ENCODE results near the gene USP6NL. TPM values are rescaled to one million over a fixed set of nuclear protein-coding genes. Genes with fewer than 3 reads are reported as not detected.

USP6NL gene
- total RNA-seq, 1 donor from 2014 or later, result 13.3 TPM

DNA sequence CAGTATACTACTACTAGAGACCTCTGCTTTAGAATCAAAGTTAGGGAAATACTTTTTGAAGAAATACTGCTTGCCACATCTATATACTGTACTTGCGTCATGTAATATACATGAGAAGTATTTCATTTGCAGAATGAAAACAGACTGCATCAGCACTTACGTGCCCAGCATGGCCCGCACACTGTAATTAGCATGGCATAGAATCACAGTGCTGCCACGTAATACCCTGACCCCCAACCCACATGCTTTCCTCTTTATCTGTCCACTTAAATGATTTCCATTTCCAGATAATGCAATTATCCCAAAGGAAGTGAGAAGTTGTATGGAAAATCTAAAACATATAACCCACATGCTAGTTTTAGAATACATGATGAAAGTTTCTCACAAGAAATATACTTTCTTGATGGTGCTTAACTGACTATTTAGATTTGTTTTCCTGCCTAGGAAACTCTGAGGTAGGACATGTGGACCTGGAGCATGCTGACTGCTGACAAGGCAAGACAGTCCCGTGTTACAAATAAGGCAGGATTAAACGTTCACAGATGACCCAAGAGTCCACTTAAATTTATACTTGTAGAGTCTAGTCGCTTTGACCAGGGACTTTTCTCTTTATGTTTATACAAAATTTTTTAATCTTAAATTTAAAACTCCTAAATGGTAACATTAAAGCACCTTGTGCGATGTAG is 12.6 kb downstream of the USP6NL start:
- Mint-ChIP-seq H3K4me3 (ENCODE audit: unreplicated experiment) (no peak overlapping the region), H3K27ac (ENCODE audit: unreplicated experiment) (no peak overlapping the region), H3K36me3 (ENCODE audit: unreplicated experiment) (no peaks in the 10 kb centered on the region), H3K4me1 (ENCODE audit: low read depth, unreplicated experiment) (peaks cover 7% of the 10 kb centered on the region), H3K9me3 (ENCODE audit: unreplicated experiment) (no peaks in the 10 kb centered on the region), H3K27me3 (ENCODE audit: unreplicated experiment) (no peaks in the 10 kb centered on the region)
- DNase-seq, result no peak
- TF ChIP-seq, protein P1, sequence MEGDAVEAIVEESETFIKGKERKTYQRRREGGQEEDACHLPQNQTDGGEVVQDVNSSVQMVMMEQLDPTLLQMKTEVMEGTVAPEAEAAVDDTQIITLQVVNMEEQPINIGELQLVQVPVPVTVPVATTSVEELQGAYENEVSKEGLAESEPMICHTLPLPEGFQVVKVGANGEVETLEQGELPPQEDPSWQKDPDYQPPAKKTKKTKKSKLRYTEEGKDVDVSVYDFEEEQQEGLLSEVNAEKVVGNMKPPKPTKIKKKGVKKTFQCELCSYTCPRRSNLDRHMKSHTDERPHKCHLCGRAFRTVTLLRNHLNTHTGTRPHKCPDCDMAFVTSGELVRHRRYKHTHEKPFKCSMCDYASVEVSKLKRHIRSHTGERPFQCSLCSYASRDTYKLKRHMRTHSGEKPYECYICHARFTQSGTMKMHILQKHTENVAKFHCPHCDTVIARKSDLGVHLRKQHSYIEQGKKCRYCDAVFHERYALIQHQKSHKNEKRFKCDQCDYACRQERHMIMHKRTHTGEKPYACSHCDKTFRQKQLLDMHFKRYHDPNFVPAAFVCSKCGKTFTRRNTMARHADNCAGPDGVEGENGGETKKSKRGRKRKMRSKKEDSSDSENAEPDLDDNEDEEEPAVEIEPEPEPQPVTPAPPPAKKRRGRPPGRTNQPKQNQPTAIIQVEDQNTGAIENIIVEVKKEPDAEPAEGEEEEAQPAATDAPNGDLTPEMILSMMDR (IDR thresholded peaks at IDR 0.05; ENCODE audit: partially characterized antibody, unreplicated experiment), result no peak

DNA sequence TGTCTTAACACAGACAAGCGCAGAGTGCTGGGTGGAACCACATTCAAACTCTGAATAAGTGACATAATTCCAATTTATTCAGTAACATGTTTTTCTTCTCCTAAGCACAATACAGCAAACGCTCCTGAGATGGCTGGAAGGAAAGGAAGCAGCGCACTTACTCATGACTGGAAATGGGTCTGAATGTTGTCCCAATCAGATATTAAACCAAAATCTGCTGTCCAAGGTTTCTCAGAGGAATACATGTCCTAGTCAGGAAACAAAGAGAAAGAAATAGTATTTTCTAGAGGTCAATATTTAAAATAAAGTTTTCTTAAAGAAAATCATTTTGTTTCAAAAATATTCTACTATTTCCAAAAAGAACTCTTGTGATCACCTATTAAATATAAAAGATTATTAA is 14.0 kb downstream of the USP6NL start:
- DNase-seq, result no peak
- Mint-ChIP-seq H3K4me3 (ENCODE audit: unreplicated experiment) (no peak overlapping the region), H3K27me3 (ENCODE audit: unreplicated experiment) (no peaks in the 10 kb centered on the region), H3K27ac (ENCODE audit: unreplicated experiment) (no peak overlapping the region), H3K36me3 (ENCODE audit: unreplicated experiment) (no peaks in the 10 kb centered on the region), H3K4me1 (ENCODE audit: low read depth, unreplicated experiment) (peaks cover 4% of the 10 kb centered on the region), H3K9me3 (ENCODE audit: unreplicated experiment) (no peaks in the 10 kb centered on the region)
- TF ChIP-seq, protein P1 (IDR thresholded peaks at IDR 0.05; ENCODE audit: partially characterized antibody, unreplicated experiment), result no peak

DNA sequence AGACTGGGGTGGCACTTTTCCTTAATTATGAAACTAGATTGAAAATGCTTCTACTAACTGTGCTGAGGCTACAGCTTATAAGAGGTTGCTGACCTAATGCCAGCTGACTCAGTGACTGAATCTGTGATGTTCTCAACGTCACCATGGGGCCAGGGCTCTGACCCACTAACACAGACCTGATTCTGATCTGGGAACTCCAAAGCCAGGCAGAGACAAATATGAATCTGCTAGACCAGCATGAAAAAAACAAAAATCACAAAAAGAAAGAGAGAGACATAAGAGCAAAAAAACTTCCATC is 16.1 kb downstream of the USP6NL start:
- Mint-ChIP-seq H3K4me3 (ENCODE audit: unreplicated experiment) (no peak overlapping the region), H3K4me1 (ENCODE audit: low read depth, unreplicated experiment) (peaks cover 4% of the 10 kb centered on the region), H3K27ac (ENCODE audit: unreplicated experiment) (no peak overlapping the region), H3K36me3 (ENCODE audit: unreplicated experiment) (no peaks in the 10 kb centered on the region), H3K9me3 (ENCODE audit: unreplicated experiment) (no peaks in the 10 kb centered on the region), H3K27me3 (ENCODE audit: unreplicated experiment) (no peaks in the 10 kb centered on the region)
- TF ChIP-seq, protein P1 (IDR thresholded peaks at IDR 0.05; ENCODE audit: partially characterized antibody, unreplicated experiment), result no peak
- DNase-seq, result no peak

DNA sequence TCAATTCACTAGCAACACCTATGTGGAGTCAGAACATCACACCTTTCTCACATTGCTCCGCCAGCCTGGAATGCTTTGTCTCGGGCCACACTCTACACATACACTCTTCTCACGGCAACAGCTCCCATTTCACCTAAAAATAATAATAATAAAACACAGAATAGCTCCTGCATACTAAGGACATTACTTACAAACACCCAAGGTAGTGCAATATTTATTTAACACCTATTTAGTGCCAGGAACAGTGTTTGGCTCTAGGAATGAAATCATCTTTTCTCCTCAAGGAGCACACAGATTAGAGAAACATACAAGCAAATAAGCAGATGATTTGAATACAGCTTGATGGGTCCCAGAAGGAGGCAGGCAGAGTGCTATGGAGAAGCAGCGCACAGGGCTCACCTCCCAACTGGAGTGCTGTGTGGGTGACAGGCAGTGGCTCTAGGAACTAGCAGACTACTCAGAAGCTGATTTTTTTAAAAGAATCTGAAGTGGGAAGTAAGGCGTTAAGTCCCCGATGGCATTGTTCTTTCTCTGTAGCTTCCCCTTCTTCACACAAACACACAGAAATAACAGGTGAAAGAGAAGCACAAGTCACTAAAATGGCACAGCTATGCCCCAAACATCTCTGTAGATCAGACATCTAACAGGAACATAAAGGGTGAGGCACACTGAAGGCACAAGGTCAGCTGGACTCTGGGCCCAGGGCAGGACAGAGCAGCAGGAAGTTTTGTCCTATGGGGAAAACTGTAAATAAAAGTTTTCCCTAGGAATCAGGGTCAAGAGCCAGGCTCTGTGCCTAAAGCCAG is 16.7 kb downstream of the USP6NL start:
- Mint-ChIP-seq H3K9me3 (ENCODE audit: unreplicated experiment) (no peaks in the 10 kb centered on the region), H3K27me3 (ENCODE audit: unreplicated experiment) (no peaks in the 10 kb centered on the region), H3K27ac (ENCODE audit: unreplicated experiment) (no peak overlapping the region), H3K4me3 (ENCODE audit: unreplicated experiment) (no peak overlapping the region), H3K36me3 (ENCODE audit: unreplicated experiment) (no peaks in the 10 kb centered on the region), H3K4me1 (ENCODE audit: low read depth, unreplicated experiment) (peaks cover 4% of the 10 kb centered on the region)
- TF ChIP-seq, protein P1 (IDR thresholded peaks at IDR 0.05; ENCODE audit: partially characterized antibody, unreplicated experiment), result no peak
- no peak for DNase-seq

DNA sequence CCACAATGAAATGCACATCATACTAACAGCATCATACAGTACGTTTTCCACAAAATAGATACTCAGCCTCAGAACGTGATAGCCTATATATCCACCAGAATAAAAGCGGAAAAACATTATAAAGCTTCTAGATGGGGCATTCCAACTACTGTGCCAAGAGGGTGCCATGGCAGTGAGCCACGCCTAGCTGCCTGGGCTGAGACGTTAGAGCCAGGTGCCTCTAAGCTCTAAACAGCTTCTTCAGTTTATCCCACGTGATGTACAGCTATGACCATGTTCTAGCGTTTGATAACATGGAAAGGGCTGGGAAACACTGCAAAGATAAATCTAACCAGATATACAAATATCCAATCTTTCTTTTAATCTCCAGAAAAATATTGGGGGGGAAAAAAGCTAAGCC is 17.8 kb downstream of the USP6NL start:
- Mint-ChIP-seq H3K36me3 (ENCODE audit: unreplicated experiment) (no peaks in the 10 kb centered on the region), H3K4me3 (ENCODE audit: unreplicated experiment) (no peak overlapping the region), H3K9me3 (ENCODE audit: unreplicated experiment) (no peaks in the 10 kb centered on the region), H3K4me1 (ENCODE audit: low read depth, unreplicated experiment) (peaks cover 3% of the 10 kb centered on the region), H3K27me3 (ENCODE audit: unreplicated experiment) (no peaks in the 10 kb centered on the region), H3K27ac (ENCODE audit: unreplicated experiment) (no peak overlapping the region)
- DNase-seq, result no peak
- TF ChIP-seq, protein P1 (IDR thresholded peaks at IDR 0.05; ENCODE audit: partially characterized antibody, unreplicated experiment), result no peak

Measured in glutamatergic neuron (in vitro differentiated cells).